AG08395 (cell line): ENCODE data around the gene DPYD.

Experiments
- DNase-seq: peaks from one replicate; pipeline ENCODE4 v3.0.0; 2012; ENCODE audit warnings: mixed read lengths, low spot score

Gene DPYD

DNA sequence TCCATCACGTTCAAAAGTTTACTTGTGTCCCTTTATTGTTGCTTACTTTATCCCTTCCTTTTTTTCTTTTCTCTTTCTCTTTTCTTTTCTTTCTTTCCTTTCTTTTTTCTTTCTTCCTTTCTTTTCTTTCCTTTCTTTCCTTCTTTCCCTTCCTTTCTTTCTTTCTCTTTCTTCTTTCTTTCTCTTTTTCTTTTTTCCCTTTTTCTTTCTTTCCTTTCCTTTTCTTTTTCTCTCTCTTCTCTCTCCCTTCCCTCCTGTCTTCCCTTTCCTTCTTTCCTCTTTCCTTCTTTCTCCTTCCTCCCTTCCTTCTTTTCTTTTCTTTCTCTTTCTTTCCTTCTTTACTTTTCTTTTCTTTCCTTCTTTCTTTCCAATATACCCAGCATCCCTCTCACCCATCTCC is 391.2 kb downstream of the DPYD start:
- no peak for DNase-seq

DNA sequence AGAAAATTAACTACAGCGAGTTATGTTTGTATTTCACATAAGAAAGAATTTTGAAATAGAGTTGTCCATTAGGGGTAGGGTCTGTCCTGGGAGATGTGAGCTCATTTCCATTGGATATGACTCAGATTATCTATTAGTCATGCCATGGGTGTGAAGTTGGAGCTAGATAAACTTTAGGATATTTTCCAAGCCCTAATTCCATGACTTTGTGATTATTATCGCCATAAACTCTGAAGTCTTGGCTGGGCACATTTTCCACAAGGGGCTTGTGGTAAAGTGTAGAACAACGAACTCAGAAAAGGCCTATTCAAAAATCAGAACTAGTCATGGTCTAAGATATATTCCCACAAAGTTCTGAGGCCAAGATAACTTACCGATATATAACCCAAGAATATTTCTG is 396.6 kb downstream of the DPYD start:
- DNase-seq = no peak

DNA sequence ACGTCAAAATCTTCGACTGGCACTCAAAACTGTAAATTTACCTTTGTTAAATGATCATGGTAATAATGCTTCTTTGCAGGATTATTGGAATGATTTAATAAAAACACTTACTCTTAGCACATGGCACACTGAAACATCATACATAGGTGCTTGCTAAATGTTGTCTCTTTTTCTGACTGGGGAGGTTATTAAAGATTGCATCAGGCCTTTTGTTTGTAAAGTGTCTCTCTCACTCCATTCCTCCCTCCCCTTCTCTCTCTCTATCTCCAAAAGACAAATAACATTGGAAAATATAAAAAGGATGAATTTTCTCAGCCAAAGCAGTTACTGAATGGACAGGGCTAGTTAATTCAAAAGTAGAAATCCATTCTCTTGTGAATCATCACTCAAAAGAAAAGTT is 404.2 kb downstream of the DPYD start:
- no peak for DNase-seq

DNA sequence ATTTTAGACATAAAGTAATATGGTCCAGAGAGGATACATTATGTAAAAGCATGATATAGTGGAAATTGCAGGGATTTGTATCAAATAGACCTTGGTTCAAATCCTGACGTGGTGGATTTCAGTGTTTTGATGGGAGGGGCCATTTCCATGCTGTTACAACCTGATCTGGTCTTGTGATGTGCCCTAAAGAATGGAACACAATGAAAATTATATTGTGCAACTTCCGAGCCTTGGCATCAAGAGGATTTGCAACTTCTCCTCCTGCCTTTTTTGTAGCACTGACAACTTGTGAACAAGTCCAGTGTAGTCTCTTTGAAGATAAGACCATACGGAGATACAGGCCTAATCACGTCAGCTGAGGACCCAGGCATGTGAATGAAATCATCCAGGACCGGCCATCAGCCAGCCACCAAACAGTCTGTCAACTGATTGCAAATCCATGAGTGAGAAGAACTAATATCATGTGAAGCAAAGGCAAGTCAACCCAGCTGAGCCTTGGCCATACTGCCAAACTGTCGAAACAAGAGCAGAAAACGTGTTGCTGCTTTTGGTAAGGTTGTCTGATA is 412.1 kb downstream of the DPYD start:
- DNase-seq = no peak

DNA sequence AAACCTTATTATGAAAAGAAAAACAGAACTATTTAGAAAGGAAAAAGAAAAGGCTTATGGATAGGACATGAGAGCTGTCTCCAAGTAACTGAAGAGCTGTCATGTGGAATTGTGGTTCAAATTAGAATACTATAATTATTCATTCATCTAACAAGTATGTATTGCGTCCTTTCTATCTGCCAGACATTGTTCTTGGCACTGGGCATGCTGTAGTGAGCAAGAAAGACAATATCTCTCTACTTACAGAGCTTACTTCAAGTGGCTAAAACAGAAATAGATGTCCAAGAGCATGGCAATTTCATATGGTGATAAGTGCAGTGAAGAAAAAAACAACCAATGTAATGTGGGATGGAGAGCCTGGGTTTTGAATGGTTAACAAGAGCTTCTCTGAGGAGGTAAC is 413.0 kb downstream of the DPYD start:
- DNase-seq = no peak

DNA sequence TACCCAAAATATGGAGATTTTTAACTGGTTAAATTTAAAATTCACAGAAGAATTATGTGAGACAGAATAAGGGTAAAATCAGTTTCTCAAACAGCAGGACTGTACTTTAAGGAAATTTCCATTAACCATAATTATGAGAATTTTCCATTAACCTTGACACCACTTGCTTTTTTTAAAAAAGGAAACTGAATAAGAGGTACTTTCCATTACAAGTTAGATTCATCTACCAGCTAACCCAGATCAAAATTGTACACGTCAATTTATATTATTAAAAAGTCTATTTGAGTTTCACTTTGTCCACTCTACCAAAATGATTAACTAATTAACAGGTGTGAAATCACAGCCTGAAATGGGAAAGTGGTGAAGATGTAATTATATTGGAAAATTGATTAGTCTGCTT is 414.5 kb downstream of the DPYD start:
- DNase-seq = no peak

DNA sequence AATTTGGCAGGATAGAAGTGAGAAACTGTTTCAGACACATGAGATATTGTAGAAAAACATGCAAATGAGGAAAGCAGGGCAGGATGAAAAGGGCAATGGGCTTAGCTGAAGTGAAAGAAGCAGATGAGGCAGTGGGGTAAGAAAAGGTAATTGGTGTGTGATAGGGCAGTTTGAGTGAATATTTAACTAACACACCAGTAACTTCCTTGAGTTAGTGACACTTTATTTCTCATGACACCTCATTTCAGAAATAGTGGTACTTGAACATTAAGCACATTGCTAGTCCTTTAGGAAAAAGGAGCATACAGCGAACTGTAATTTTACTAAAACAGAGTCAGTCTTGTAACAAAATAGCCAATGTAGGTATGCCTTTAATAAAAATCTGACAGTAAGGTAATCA is 415.0 kb downstream of the DPYD start:
- no peak for DNase-seq

DNA sequence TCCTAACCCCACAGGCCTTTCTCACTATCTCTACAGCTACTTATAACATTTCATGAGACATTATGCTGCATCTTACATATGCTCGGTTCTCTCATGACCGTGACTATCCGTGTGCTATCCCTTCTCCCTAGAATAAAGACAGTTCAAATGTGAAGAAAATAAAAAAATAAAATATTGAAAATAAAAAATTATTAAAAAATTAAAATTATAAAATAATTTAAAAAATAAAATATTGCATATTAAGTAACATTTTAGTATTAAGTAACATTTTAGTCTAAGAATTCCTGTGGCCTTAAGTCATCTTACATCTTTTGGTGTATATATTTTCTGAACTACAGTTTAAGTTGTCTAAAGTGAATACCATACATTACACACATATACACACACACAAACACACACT is 415.5 kb downstream of the DPYD start:
- no peak for DNase-seq

DNA sequence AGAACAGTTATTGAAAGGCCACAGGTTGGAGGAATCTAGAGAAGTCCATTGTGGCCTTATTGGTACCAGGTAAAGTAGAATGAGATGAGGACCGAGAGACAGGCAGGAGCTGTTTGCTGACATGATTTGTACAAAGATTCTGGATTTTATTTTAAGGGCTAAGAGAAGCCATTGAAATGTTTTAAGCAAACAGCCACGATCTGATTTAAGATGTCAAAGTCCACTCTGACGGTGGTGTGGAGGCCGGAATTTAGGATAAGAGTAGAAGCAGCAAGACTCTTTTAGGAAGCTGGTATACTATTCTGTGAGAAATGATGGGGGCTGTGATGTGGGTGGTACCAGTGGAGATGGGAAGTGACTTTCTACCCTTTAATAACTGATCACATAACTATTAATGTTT is 418.5 kb downstream of the DPYD start:
- no peak for DNase-seq

DNA sequence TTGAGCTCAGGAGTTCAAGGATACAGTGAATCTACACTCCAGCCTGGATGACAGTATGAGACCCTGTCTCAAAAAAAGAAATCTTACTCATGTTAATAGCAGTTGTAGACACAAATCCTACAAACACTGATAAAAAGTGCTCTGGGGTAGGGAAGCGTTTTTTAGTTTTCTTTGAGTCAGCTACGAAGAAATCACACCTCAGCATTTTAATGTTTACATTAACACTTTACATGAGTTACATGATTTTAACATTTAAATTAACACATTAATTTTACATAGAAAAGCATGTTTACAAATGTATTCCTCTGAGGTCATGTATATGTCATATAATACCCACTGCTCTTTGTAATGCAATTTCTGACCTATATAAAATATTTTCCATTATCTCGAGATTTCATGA is 419.2 kb downstream of the DPYD start:
- no peak for DNase-seq

DNA sequence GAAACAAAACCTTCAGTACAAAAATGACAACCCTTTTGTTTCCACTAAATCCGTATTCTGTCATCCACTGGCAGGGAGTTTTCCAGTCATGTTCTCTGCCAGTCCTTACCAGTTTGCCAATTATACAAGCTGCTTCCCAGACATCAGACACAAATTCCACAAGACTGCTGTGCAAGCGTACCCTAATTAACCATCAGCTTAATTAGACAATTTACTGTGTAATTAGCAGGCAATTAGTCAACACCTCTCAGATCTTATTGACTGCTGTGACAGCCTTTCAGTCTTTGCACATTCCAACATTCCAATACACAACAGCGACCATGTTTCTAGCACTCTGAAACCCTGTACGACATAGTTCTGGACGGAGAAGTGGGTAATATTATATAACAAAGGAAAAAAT is 420.1 kb downstream of the DPYD start:
- DNase-seq = no peak

DNA sequence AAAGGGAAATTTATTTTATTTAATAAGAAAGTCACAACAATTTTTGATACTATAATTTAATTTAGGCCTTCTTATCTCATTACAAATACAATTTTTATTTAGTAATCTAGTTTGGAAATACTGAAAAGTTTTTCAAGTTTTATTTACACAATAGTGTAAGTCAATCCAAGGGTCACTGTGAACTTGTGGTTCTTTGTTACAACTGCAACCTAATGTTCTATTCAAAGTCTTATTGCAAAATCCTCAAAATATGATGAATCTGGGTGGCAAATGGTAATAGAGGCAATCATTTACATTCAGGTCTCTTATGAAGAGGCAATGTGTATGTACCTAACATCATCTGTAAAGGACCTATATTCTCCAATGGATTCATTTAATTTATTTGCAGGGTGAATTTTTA is 421.2 kb downstream of the DPYD start:
- DNase-seq = no peak

DNA sequence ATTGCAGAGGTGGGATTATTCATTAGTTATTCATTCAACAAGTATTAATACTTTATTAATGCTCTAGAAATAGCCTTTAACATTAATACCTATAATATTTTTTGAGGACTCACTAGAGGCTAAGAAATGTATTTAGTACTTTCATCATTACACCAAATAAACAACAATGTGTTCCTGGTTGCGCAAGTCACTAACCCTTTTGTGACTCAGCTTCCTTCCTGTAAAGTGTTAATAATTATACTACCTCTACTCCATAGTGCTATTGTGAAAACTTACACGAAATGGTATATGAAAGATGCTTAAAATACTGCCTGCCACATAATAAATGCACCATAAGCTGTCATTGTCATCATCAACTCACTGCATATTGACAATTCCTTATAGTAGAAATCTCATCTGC is 431.0 kb downstream of the DPYD start:
- peak; percentile 4 for DNase-seq

DNA sequence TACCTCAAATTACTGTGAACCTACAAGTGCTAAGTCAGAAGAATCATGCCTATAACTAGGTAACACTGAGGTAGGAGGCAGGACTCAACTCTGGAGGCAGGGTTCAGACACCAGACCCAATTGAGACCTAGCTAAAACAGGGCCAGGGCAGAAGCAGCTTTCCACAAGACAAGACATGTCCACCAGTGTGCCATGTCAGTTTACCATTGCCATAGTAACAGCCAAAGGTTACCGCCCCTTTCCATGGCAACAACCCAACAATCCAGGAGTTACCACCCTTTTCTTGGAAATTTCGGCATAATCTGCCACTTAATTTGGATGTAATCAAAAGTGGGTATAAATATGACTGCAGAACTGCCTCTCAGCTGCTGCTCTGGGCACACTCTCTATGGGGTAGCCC is 432.3 kb downstream of the DPYD start:
- no peak for DNase-seq

DNA sequence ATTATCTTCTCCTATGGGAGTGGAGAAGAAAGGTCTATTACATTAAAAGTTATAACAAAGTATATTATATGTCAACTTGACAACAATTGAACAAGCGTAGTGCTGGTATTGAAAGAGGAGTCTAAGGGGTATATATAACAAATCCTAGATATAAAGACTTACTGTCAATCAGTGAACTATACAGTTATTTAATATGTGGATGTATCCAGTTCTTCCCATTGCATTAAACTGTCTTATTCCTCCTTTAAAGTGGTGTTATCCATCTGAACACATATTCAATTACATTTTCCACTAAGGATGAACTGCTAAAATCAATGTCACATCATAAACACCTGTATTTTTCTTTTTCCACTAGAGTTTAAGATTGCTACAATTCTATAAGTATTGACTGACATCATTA is 438.8 kb downstream of the DPYD start:
- no peak for DNase-seq

DNA sequence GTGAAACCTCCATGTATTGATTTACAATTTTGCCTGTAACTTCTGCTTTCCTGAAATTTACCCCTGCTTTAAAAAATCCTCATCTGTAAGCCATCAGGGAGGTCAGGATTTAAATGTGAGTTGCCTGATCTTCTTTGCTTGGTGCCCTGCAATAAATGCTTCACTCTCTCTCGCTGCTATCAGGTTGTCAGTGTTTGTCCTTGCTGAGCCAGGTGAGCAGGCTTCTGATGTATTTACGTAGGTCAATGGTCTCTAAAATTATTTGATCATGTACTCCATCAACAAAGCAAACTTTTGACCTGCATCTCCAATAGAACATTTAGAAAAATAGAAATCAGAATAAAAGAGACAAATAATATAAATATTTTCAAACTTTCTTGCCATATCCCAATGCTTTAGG is 453.4 kb downstream of the DPYD start:
- no peak for DNase-seq

DNA sequence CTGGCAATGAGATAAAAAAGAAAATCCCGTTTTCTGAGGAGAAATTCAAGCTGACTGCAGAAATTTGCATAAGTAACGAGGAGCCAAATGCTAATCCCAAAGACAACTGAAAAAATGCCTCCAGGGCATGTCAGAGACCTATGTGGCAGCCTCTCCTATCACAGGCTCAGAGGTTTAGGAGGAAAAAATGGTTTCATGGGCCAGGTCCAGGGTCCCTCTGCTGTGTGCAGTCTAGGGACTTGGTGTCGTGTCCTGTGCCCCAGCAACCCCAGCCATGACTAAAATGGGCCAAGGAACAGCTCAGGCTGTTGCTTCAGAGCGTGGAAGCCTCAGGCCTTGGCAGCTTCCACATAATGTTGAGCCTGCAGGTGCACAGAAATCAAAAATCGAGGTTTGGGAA is 456.5 kb downstream of the DPYD start:
- no peak for DNase-seq

DNA sequence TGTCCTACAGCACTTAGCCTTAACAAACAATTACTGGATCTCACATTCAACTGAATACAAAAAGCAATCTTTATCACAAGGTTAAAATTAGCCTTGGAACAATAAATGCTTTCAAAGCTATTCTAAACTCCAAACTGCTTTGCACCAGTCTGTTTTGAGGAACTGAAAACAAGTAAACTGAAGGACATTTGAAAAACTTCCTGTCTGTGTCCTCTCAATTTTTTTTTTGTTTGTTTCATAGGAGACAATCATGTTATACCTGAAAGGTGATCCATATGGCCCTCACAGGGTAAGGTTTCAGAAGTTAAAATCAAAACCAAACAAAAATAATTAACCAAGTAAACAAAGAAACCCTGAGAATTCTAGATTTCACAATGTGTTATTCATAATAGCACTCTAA is 459.1 kb downstream of the DPYD start:
- no peak for DNase-seq

DNA sequence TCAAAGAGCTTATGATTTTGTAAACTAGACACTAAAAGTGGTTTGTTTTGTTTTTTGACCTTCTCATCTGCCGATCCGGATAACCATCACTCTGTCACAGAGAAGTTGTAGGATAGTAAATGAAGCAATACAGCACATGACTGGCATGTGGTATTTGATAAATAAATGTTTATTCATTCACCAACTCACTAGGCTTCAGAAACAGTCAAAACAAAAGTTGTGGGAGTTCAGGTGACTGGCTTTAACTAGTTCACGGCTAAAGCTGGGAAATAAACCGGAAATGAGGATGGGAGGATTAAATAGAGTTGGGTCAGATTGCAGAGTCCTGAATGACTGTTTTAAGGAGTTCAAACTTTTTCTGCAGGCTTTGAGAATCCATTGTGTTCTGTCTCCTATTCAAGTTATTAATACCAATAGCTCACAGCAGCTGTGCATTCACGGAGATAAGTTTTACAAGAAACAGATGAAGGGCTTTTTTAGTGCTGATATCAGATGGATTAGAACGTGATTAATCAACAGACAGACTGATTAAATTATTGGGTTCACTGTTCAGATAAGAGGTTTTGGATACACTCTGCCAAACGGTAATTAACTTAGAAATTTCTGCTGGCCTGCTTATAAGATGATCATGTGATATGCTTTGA is 463.3 kb downstream of the DPYD start:
- no peak for DNase-seq

DNA sequence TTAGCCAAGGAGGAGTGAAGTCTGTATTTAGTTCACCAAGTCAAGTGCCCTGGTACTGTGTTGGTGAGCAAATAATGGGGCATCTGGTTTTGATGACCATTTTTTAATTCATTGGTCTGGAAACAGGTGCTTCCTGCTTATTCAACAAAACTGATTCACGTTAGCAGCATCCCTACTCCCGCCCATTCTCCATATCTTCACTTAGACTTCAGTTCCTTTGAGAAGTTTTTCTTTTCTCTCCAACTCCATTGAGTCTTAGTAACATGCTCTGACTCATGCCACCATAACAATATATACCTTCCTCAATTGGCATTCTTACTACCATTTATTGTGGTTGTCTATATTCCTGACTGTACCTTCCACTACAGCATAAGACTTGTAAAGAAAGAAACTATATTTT is 468.9 kb downstream of the DPYD start:
- no peak for DNase-seq

DNA sequence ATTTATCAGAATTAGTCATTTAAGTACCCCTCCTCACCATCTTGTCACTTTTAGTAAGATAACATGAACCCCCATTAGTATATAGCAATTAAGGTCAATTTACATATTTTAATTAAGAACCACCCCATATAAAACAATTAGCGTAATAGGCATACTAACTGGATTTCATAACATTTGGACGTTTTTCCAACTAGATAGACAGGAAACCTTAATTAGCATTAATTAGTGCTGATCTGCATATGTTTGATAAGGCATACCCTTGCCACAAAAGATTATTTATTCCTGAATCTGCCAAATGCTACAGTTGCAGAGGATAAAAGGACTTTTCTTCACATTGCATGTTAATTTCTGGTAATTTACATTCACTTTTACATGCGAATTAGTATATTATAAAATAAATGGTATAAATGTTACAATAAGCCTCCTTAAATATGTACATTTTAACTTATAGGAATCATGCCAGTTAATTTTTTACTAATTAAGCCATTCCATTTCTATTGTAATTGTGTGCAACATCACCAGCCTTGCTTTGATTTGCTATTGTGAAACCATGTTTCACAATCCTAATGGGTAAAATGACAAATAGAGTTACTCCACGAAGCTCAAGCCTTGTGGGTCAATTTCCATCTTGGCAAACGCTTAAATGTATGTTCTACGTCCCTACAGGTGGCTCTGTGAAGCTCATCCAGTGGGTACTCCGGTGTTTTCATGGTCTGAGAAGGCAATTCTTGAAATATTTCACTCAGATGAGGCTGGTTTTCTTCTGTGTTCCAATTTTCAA is 469.6 kb downstream of the DPYD start:
- DNase-seq = no peak

DNA sequence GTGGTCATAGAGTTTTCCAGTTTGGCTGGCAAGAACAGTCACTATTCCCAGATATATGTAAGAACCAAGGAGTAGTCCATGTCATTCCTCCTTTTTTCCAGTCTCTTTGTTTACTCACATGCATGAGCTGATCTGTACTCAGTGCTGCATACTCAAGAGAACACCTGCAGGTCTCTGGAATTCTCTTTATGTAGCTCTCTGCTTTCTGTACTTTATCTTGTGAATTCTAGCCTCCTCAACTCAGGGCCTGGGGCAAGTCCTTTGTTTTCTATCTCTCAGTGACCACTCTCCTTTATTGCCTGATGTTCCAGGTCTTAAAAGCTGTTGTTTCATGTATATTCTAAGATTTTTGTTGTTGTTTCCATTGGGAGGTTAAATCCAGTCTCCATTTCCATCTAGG is 478.9 kb downstream of the DPYD start:
- no peak for DNase-seq

DNA sequence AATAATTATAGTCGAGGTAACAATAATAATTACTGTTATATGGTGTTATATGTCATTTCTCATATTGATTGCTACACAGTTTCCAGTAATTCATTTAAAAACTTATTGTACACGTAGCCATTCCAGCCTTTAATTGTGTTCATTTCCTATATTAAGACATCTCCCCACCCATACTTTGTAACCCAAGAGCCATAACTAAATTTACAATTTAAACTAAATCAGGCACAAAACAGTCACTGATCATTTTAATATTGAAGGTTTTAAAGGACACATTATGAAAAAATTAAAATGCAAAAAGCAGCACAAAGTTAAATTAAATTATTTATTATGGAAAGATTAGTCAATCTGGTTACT is 487.0 kb downstream of the DPYD start:
- no peak for DNase-seq
